ENCODE data around the gene FBLN5. TPM values are rescaled to one million over a fixed set of nuclear protein-coding genes. Genes with fewer than 3 reads are reported as not detected.

FBLN5 gene
- total and polyA plus RNA-seq, 2 of the 4 experiments (the other 2 are of a cell fraction), result 10.6 to 76.4 TPM

DNA sequence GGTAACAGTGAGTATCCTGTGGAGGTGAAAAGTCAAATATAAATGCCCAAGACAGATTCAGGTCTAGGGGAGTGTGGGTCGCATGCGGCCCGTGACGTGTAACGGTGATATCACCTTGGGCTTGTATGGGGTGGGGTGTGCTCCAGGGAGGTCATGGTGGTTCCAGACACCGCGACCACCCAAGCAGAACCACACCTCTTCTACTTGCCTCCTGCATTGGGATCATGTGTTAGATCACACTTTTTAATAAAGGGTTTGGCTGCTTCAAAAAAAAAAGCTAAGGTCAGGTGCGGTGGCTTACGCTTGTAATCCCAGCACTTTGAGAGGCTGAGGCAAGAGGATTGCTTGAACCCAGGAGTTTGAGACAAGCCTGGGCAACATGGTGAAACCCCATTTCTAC is 4.5 kb downstream of the FBLN5 start:
- H4K91ac ChIP-seq (ENCODE audit: insufficient read depth, low read depth, low read length), result no peak overlapping the region
- H4K5ac ChIP-seq (ENCODE audit: low read depth, low read length), result no peak overlapping the region
- H2BK20ac ChIP-seq (ENCODE audit: low read depth, low read length), result no peak overlapping the region
- peaks cover 3% of the 10 kb centered on the region for H3K4me1 ChIP-seq (ENCODE audit: control insufficient read depth, insufficient read depth, low read length)
- H3K79me1 ChIP-seq (ENCODE audit: low read depth in 1 of 2, low read length in 2 of 2), result peaks cover 21 to 58% of the 10 kb centered on the region in 2 experiments
- H3K9me3 ChIP-seq (ENCODE audit: control insufficient read depth, insufficient read depth, low read length), result no peaks in the 10 kb centered on the region
- dilution Hi-C loops (cut with HindIII; ENCODE audit: low sequenced_read_pairs, unreplicated experiment) (no loop called here), in situ Hi-C loops (cut with MboI; ENCODE audit: low sequenced_read_pairs) (no loop called here), intact Hi-C loops (cut with micrococcal nuclease) (loop anchor here (10.0 kb wide), 1 partner anchor 162 kb away; the partner anchor contains the start of gene ATXN3)
- H2AK5ac ChIP-seq (ENCODE audit: low read depth, low read length), result no peak overlapping the region
- no peak overlapping the region for H3K4ac ChIP-seq (ENCODE audit: low read depth, low read length)
- no peak overlapping the region for H3K9ac ChIP-seq (ENCODE audit: low read depth, low read length)
- no peak overlapping the region for H4K8ac ChIP-seq (ENCODE audit: low read depth in 2 of 2, low read length in 2 of 2)
- ATAC-seq (ENCODE audit: low read depth) (no peak), DNase-seq (no peak)
- no peak overlapping the region for H2BK120ac ChIP-seq (ENCODE audit: low read depth, low read length)
- no peak for TF ChIP-seq SMC3 (IDR thresholded peaks at IDR 0.05; ENCODE audit: low read depth, low read length)
- no peak for TF ChIP-seq BHLHE40 (IDR thresholded peaks at IDR 0.05; ENCODE audit: low read depth, low read length)
- TF ChIP-seq CHD1 (IDR thresholded peaks at IDR 0.05; ENCODE audit: low read depth, low read length), result no peak
- TF ChIP-seq, protein P1, sequence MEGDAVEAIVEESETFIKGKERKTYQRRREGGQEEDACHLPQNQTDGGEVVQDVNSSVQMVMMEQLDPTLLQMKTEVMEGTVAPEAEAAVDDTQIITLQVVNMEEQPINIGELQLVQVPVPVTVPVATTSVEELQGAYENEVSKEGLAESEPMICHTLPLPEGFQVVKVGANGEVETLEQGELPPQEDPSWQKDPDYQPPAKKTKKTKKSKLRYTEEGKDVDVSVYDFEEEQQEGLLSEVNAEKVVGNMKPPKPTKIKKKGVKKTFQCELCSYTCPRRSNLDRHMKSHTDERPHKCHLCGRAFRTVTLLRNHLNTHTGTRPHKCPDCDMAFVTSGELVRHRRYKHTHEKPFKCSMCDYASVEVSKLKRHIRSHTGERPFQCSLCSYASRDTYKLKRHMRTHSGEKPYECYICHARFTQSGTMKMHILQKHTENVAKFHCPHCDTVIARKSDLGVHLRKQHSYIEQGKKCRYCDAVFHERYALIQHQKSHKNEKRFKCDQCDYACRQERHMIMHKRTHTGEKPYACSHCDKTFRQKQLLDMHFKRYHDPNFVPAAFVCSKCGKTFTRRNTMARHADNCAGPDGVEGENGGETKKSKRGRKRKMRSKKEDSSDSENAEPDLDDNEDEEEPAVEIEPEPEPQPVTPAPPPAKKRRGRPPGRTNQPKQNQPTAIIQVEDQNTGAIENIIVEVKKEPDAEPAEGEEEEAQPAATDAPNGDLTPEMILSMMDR (conservative IDR thresholded peaks at IDR 0.05; ENCODE audit: low read depth, low read length), result no peak
- H3K14ac ChIP-seq (replicated peaks; ENCODE audit: low read depth, low read length), result no peak overlapping the region
- H2BK5ac ChIP-seq (ENCODE audit: low read depth, low read length, poor library complexity, severe bottlenecking), result no peak overlapping the region
- H3K36me3 ChIP-seq (ENCODE audit: control insufficient read depth, insufficient read depth, low read length), result peaks cover 23% of the 10 kb centered on the region
- no peak overlapping the region for H3K23ac ChIP-seq (ENCODE audit: low read depth, low read length)
- H3K4me2 ChIP-seq (ENCODE audit: low read depth, low read length), result no peak overlapping the region
- WGBS, 2 experiments (ENCODE audit: extremely low coverage in 2 of 2, insufficient read length in 1 of 2), result no CpG with 5 or more reads among the region's 9 CpGs
- BruUV-seq (replicated peaks), result no TSS peak
- H3K18ac ChIP-seq (ENCODE audit: low read depth, low read length), result no peak overlapping the region
- ChIA-PET CTCF (no interaction called here), POLR2A (ENCODE audit: unreplicated experiment) (no interaction called here)
- peaks cover 5% of the 10 kb centered on the region for H3K9me1 ChIP-seq (ENCODE audit: insufficient read depth, low read length)
- H3K27ac ChIP-seq (ENCODE audit: insufficient read depth, low read length), result no peak overlapping the region
- H3K4me3 ChIP-seq (ENCODE audit: insufficient read depth, low read depth, low read length), result no peak overlapping the region
- peaks cover 23% of the 10 kb centered on the region for H4K20me1 ChIP-seq (ENCODE audit: insufficient read depth, low read length)
- no peak overlapping the region for H2AFZ ChIP-seq (replicated peaks; ENCODE audit: low read length, poor library complexity)
- no peaks in the 10 kb centered on the region for H3K27me3 ChIP-seq (ENCODE audit: control insufficient read depth, insufficient read depth, low read length)
- no peak overlapping the region for H2BK15ac ChIP-seq (ENCODE audit: low read depth, low read length)
- no peak overlapping the region for H2AK9ac ChIP-seq (replicated peaks; ENCODE audit: low read depth, low read length, poor library complexity)
- H3K56ac ChIP-seq (ENCODE audit: extremely low read depth, insufficient read depth, low read length), result no peak overlapping the region

Measured in IMR-90 (cell line).